GM18870 (cell line): Measurements from ENCODE around the gene CLDN5.

Experiments
- ATAC-seq: cut with Tn5 transposase; IDR thresholded peaks from one replicate; pipeline ENCODE4 v1.9.1; 2021; ENCODE audit warnings: moderate library complexity; ENCODE audit not compliant: unreplicated experiment

CLDN5 gene

DNA sequence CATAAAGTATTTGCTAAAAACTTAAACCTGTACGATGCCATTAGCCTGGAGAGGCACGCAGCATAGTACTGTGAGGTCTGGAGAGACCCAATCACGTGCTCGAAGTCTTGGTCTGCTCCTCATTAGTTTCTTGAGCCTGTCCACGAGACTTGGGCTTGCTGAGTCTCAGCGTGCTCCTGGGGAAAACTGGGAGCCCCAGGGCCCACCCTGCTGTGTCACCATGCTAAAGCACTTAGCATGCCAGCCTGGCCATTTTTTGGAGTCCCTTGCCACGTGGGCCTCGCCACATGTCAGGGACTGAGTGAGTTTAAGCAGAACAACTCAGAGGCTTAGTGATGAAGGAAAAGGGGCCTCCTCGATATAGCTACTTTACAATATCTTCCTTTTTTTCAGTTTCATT is 41.9 kb downstream of the CLDN5 start:
- no peak for ATAC-seq

DNA sequence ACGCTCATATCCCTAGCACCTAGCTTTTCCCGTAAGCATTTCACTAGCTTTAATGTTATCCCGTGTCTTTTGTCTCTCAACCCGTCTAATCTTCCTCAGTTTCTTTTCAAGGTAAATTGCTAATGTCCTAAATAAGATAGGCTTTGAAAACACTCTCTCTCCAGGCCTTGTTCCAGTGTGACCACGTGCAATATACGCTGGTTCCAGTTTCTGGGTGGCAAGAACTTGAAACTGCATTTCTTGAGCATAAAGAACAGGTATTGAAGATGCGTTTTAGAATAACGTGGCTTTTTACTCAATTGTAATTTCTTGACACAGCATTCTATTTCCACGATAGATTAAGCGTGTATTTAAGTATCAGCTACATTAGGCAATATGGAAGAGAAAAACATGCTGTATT is 43.4 kb downstream of the CLDN5 start:
- ATAC-seq, result no peak

DNA sequence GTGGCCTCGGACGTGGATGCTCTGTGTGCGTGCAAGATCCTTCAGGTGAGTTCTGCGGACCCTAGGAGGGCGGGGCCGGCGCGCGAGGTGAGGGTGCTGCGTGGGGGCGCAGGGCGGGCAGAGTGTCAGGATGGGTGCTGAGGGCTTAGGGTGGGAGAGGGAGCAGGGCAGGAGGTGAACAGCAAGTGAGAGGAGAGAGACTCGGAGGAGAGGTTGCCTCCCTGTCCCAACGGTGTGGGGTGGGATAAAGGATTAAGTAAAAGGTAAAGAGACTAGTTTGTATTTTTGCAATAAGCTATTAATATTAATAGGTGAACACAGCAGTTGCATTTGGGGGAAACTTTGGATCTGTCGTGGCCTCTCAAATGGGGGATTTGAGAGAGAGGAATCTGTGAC is 44.0 kb downstream of the CLDN5 start:
- no peak for ATAC-seq

DNA sequence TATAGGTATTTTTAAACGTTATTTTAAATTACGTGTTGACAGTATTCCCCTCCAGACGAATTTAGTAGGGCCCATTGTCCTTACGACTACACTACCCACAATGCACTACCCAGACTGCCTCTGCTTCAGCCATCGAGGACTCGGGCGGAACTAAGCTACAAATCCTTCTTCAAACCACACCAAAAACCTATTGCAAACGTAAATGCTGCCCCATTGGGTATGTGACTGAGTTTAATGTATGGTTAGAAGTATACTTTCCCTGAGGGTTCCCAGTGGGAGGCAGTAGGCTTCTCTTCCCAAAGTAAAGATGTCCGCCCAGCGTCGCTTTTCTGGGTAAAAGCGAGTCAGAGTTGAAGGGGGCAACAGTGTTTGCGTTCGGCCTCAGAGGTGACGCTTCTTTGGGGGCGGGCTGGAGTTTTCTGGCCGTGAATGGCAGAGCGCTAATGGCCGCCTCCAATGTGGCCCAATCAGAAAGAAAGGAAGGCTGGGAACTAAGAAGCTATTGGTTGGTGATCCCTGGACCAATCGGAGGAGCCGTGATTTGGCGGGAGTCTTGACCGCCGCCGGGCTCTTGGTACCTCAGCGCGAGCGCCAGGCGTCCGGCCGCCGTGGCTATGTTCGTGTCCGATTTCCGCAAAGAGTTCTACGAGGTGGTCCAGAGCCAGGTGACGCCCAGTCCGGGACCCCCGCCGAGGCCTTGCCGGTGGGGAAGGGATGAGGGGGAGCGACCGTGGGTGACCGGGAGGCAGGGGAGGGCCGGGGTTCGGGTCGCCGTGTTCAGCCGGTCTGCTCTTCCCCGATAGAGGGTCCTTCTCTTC is 44.6 kb downstream of the CLDN5 start, which contains the start of gene CDC45:
Gene CDC45, plus strand, starts transcription at position 566 of the 818 bp plus-strand sequence. Its CDS starts 49 bp downstream, at position 615.
- peak; percentile 82 for ATAC-seq

DNA sequence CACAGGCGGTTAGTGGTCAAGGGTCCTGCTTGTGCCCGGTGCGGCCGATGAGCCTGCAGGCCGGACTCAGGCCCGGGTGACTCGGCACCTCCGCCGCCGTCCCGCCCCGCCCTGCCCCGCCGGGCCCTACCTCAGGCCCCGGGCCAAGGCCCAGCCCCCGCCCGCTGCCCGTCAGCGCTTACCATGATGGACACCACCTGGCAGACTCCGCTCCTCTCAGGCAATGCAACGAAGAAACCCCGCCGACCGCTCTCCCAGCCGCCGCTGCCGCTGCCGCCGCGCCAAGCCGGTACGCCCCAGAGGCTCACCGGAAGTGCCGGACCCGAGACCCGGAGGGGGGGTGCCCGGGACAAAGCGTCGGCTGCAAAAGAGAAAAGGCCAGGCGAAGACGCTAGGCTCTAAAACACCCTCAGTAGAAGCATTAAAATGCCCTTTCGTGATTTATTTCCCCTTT is 45.3 kb downstream of the CLDN5 start, which contains the start of gene UFD1:
Gene UFD1, minus strand, starts transcription at position 293 of the 454 bp plus-strand sequence. Its CDS starts 108 bp downstream, at position 185.
- peak; percentile 29 for ATAC-seq

DNA sequence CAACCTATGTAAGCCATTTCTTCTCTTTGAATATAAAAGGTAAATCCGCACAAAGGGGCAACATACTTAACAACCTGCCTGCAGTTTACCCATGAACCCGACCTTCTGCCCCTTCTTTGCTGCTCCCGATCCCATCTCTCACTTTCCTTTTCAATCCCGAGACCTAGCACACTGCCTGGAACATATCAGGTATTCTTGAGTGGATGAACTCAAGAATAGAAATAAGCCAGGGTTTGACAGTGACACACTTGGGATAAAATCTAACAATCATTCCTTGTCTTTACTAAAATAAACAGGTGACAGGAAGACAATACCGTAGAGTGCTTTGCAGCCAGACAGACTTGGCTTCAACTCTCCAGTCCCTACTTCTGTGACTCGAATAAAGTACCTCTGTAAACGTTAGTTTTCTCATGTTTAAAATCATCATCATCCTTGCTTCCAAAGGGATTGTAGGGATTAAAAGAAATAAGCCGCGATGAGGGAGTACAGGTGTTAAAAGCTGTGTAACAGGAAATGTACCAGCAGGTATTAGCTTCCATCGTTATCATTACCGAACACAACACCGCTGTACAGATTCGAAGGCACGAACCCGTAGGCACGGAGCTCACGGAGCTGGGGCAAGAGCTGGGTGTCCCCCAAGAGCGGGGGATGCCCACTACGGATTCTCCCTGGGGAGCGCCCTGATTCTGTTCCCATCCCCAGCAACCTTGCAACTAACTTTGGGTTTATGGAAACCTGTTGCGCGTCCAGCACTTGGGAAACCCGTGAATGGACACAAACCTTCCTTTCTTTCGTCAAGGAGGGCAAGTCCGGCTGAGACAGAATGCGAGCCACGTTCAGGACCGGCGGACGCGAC is 45.9 kb downstream of the CLDN5 start:
- ATAC-seq, result no peak

DNA sequence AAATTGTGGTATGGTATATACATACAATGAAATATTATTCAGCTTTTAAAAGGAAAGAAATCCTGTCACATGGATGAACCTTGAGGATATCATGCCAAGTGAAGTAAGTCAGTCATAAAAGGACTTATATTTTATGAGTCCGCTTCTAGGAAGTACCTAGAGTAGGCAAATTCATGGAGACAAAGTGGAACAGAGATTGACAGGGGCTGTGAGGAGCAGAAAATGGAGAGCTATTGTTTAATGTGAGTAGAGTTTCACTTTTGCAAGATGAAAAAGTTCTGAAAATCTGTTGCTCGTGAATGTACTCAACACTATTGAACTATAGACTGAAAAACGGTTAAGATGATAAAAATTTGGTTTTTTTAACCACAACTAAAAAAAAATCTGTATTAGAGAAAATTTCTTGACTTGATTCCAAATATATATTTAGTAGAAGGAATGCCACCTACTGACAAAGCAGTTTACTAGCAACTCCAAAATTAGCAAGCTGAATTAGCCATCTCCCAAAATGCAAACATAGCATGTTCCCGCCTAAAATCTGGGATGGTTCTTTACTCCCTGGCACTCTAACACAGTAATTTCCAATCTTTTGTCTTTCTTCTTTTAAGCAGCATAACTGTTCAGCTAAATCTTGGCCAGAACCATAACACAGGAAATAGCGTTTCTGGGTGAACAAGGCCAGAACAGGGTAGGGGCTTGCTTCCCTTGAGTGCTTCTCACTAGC is 46.7 kb downstream of the CLDN5 start:
- no peak for ATAC-seq

DNA sequence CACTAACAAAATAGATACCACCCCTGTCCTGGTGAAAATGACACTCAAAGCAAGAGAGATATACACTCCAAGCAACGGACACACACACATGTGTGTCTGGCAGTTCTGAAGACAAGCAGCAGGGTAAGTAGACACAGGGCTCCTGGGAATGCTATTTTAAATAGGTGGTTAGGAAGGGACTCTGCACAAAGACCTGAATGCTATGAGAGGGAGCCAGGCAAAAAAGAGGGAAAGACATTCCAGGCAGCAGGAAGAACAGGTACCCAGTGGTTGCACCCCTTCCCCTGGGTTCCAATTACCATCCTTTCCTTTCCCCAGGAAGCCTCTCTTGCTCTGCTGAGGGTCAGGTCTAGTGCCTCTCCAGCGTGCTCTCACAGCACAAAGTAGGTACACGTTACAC is 48.2 kb downstream of the CLDN5 start:
- ATAC-seq, result no peak

DNA sequence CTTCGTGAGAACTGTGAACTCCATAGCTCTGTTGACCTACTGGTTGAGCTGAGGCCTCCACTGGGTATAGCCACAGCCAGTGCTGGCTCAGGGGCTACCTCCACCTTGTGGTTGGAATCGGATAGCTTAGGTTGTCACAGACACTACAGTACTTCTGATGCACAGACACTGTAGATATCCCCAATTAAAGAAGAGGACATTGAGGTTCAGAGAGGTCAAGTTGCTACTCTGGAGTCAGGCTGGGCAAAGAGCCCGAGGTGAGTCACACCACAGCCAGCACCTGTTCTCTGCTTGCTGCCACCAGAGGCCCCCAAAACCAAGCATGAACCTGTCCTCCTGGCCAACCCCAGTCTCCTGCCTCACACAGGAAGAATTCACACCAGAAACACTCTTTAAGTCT is 50.6 kb downstream of the CLDN5 start:
- no peak for ATAC-seq
